Natural killer cell treated with Interleukin-12 subunit alpha and Interleukin-12 subunit beta and Interleukin-15 and Interleukin-18, amount 100 ng/mL, for 72 hours (primary cell): ENCODE measurements around the gene HPS3. TPM values are rescaled to one million over a fixed set of nuclear protein-coding genes. Genes with fewer than 3 reads are reported as not detected.
"Not testable (repeated sequence)": the region's sequence is repeated elsewhere in the genome, so short reads cannot be mapped to it uniquely, and the experiment has no call there.

Experiments used
- ATAC-seq, 2 donors: fragments of 150-1000 bp; cut with Tn5 transposase in 1 of 2; sonication (Bioruptor Pico), chemical (Tn5 transposase) in 1 of 2; 2 replicates each; pipeline ENCODE4 v1.10.0; 2021
- DNase-seq: peaks from one replicate; pipeline ENCODE4 v3.0.0; 2022; ENCODE audit warnings: low spot score
- H3K27ac Mint-ChIP-seq, 2 donors: 1 replicate in 1 of 2; 2 replicates in 1 of 2; pipeline ENCODE4 v1.8.0; 2022; ENCODE audit warnings: mixed read lengths in 2 of 2, mild to moderate bottlenecking in 1 of 2, moderate library complexity in 1 of 2
- H3K27me3 Mint-ChIP-seq, 2 donors: 1 replicate in 1 of 2; 2 replicates in 1 of 2; pipeline ENCODE4 v1.8.0; 2022; ENCODE audit warnings: mixed read lengths in 2 of 2
- H3K36me3 Mint-ChIP-seq: one replicate; pipeline ENCODE4 v1.8.0; 2022; ENCODE audit warnings: mixed read lengths
- H3K4me1 Mint-ChIP-seq, 2 donors: 1 replicate in 1 of 2; 2 replicates in 1 of 2; pipeline ENCODE4 v1.8.0; 2022; ENCODE audit warnings: low read depth in 2 of 2, mixed read lengths in 2 of 2, mild to moderate bottlenecking in 1 of 2
- H3K4me3 Mint-ChIP-seq: one replicate; pipeline ENCODE4 v1.8.0; 2022; ENCODE audit warnings: mixed read lengths
- H3K9me3 Mint-ChIP-seq: 2 replicates; pipeline ENCODE4 v1.8.0; 2022; ENCODE audit warnings: mixed read lengths
- total RNA-seq, 2 donors: library from RNA; stranded (reverse); gene quantifications; one replicate each; pipeline ENCODE4 v1.2.3, GENCODE V29; 2022

HPS3 gene
- total RNA-seq, result 10 to 100 TPM; 15.1 to 27.8 TPM

- peaks cover 5% of the 10 kb centered on the region for H3K36me3 Mint-ChIP-seq
- ATAC-seq (peak; percentile 96 to 97), DNase-seq (peak; percentile 94)
- H3K4me1 Mint-ChIP-seq, result peaks cover 34 to 35% of the 10 kb centered on the region in 2 donors
- no peaks in the 10 kb centered on the region for H3K27me3 Mint-ChIP-seq
- H3K27ac Mint-ChIP-seq, result peak within 1 kb of the TSS; percentile 91 to 96
- H3K9me3 Mint-ChIP-seq, result no peaks in the 10 kb centered on the region
- H3K4me3 Mint-ChIP-seq, result peak within 1 kb of the TSS; percentile 97
Measured at GRCh38 chr3:149129326-149130205, at the start of gene HPS3. HPS3 (plus strand) TSS chr3:149129638; CDS start chr3:149129724, 86 bp downstream.

- H3K27me3 Mint-ChIP-seq, result no peaks in the 10 kb centered on the region
- DNase-seq (no peak), ATAC-seq (no peak)
- peak overlapping the region; percentile 7 for H3K4me3 Mint-ChIP-seq
- H3K27ac Mint-ChIP-seq, result peak overlapping the region in 1 of 2 donors; percentile 35
- no peaks in the 10 kb centered on the region for H3K9me3 Mint-ChIP-seq
- H3K4me1 Mint-ChIP-seq, result peaks cover 15 to 25% of the 10 kb centered on the region in 2 donors
- no peaks in the 10 kb centered on the region for H3K36me3 Mint-ChIP-seq
Measured at GRCh38 chr3:149080011-149080698, 49.3 kb upstream of the HPS3 start.

GRCh38 chr3:149080699-149081091 lies 48.7 kb upstream of the HPS3 start:
- Mint-ChIP-seq H3K36me3 (no peaks in the 10 kb centered on the region), H3K9me3 (no peaks in the 10 kb centered on the region), H3K4me1 (peaks cover 19 to 28% of the 10 kb centered on the region in 2 donors), H3K27me3 (no peaks in the 10 kb centered on the region), H3K27ac (peak overlapping the region in 1 of 2 donors; percentile 35), H3K4me3 (peak overlapping the region; percentile 7)
- ATAC-seq (peak; percentile 90), DNase-seq (no peak)

GRCh38 chr3:149081772-149082171 lies 47.7 kb upstream of the HPS3 start:
- no peaks in the 10 kb centered on the region for H3K27me3 Mint-ChIP-seq
- no peak overlapping the region for H3K27ac Mint-ChIP-seq
- no peaks in the 10 kb centered on the region for H3K9me3 Mint-ChIP-seq
- peaks cover 23 to 32% of the 10 kb centered on the region in 2 donors for H3K4me1 Mint-ChIP-seq
- DNase-seq (no peak), ATAC-seq (no peak)
- no peaks in the 10 kb centered on the region for H3K36me3 Mint-ChIP-seq
- no peak overlapping the region for H3K4me3 Mint-ChIP-seq

- Mint-ChIP-seq H3K27ac (peak overlapping the region; percentile 66 to 84), H3K4me1 (peaks cover 19 to 26% of the 10 kb centered on the region in 2 donors), H3K4me3 (peak overlapping the region; percentile 93), H3K9me3 (no peaks in the 10 kb centered on the region), H3K36me3 (no peaks in the 10 kb centered on the region), H3K27me3 (no peaks in the 10 kb centered on the region)
- ATAC-seq (peak; percentile 48 to 49), DNase-seq (no peak)
Measured at GRCh38 chr3:149085828-149086231, 43.6 kb upstream of the HPS3 start.

- peak within 1 kb of the TSS; percentile 66 to 84 for H3K27ac Mint-ChIP-seq
- DNase-seq, result peak; percentile 95
- H3K36me3 Mint-ChIP-seq, result no peaks in the 10 kb centered on the region
- ATAC-seq, result peak; percentile 99 to 100
- peak within 1 kb of the TSS; percentile 93 for H3K4me3 Mint-ChIP-seq
- H3K4me1 Mint-ChIP-seq, result peaks cover 19 to 26% of the 10 kb centered on the region in 2 donors
- no peaks in the 10 kb centered on the region for H3K27me3 Mint-ChIP-seq
- H3K9me3 Mint-ChIP-seq, result no peaks in the 10 kb centered on the region
Measured at GRCh38 chr3:149086232-149086988, 43.0 kb upstream of the HPS3 start, which contains the start of gene HLTF. HLTF (minus strand) TSS chr3:149086533; CDS start chr3:149086336, 197 bp downstream.

GRCh38 chr3:149087208-149087607 lies 42.2 kb upstream of the HPS3 start:
- Mint-ChIP-seq H3K9me3 (no peaks in the 10 kb centered on the region), H3K36me3 (no peaks in the 10 kb centered on the region), H3K27ac (peak overlapping the region; percentile 66 to 84), H3K27me3 (no peaks in the 10 kb centered on the region), H3K4me1 (peaks cover 19 to 26% of the 10 kb centered on the region in 2 donors), H3K4me3 (peak overlapping the region; percentile 93)
- ATAC-seq (no peak), DNase-seq (no peak)

GRCh38 chr3:149089395-149089794 lies 40.0 kb upstream of the HPS3 start:
- H3K36me3 Mint-ChIP-seq, result no peaks in the 10 kb centered on the region
- no peak overlapping the region for H3K4me3 Mint-ChIP-seq
- H3K27ac Mint-ChIP-seq, result no peak overlapping the region
- H3K27me3 Mint-ChIP-seq, result no peaks in the 10 kb centered on the region
- DNase-seq (no peak), ATAC-seq (no peak)
- peaks cover 16 to 26% of the 10 kb centered on the region in 2 donors for H3K4me1 Mint-ChIP-seq
- H3K9me3 Mint-ChIP-seq, result no peaks in the 10 kb centered on the region

- no peaks in the 10 kb centered on the region for H3K36me3 Mint-ChIP-seq
Measured at GRCh38 chr3:149090461-149090860, 39.0 kb upstream of the HPS3 start.

GRCh38 chr3:149090907-149091306 lies 38.5 kb upstream of the HPS3 start:
- Mint-ChIP-seq H3K27ac (no peak overlapping the region), H3K27me3 (no peaks in the 10 kb centered on the region), H3K9me3 (no peaks in the 10 kb centered on the region), H3K36me3 (no peaks in the 10 kb centered on the region), H3K4me3 (no peak overlapping the region), H3K4me1 (peaks cover 6 to 14% of the 10 kb centered on the region in 2 donors)
- no peak for ATAC-seq
- no peak for DNase-seq

More at GRCh38 chr3:149090461-149090860, 39.0 kb upstream of the HPS3 start:
- Mint-ChIP-seq H3K27ac (no peak overlapping the region), H3K4me1 (peaks cover 9 to 18% of the 10 kb centered on the region in 2 donors), H3K9me3 (no peaks in the 10 kb centered on the region), H3K4me3 (no peak overlapping the region), H3K27me3 (no peaks in the 10 kb centered on the region)
- ATAC-seq, result no peak
- no peak for DNase-seq

- ATAC-seq (no peak), DNase-seq (no peak)
- no peak overlapping the region for H3K27ac Mint-ChIP-seq
- H3K4me3 Mint-ChIP-seq, result no peak overlapping the region
- H3K9me3 Mint-ChIP-seq, result no peaks in the 10 kb centered on the region
- peaks cover 3 to 9% of the 10 kb centered on the region in 2 donors for H3K4me1 Mint-ChIP-seq
- H3K27me3 Mint-ChIP-seq, result no peaks in the 10 kb centered on the region
- H3K36me3 Mint-ChIP-seq, result no peaks in the 10 kb centered on the region
Measured at GRCh38 chr3:149091983-149092382, 37.5 kb upstream of the HPS3 start.

GRCh38 chr3:149095487-149095886 lies 34.0 kb upstream of the HPS3 start:
- DNase-seq, result no peak
- Mint-ChIP-seq H3K9me3 (no peaks in the 10 kb centered on the region), H3K27ac (no peak overlapping the region), H3K4me3 (no peak overlapping the region), H3K36me3 (no peaks in the 10 kb centered on the region), H3K4me1 (no peaks in the 10 kb centered on the region), H3K27me3 (peaks cover 0 to 2% of the 10 kb centered on the region in 2 donors)
- ATAC-seq, result no peak

- H3K36me3 Mint-ChIP-seq, DNase-seq, H3K4me1 Mint-ChIP-seq, H3K4me3 Mint-ChIP-seq, H3K27me3 Mint-ChIP-seq, H3K27ac Mint-ChIP-seq, H3K9me3 Mint-ChIP-seq, ATAC-seq: not testable (repeated sequence)
Measured at GRCh38 chr3:149097987-149098386, 31.5 kb upstream of the HPS3 start.
